Loucy (cell line): ENCODE measurements around the gene SLC22A31.

ENCODE experiments used
- H2AFZ ChIP-seq: fragments of 200-600 bp; sonication (generic); 2 replicates; pipeline ENCODE4 v1.6.0; 2016; ENCODE audit warnings: antibody characterized with exemption, mild to moderate bottlenecking, low read length, moderate library complexity
- H3F3A ChIP-seq: fragments of 200-600 bp; 2 replicates; pipeline ENCODE4 v1.6.0; 2016; ENCODE audit warnings: antibody characterized with exemption, low read depth, mild to moderate bottlenecking
- H3K27me3 ChIP-seq: fragments of 200-600 bp; sonication (generic); 2 replicates; pipeline ENCODE4 v1.6.1; 2014; ENCODE audit warnings: low read length, mild to moderate bottlenecking; ENCODE audit not compliant: insufficient read depth, poor library complexity, severe bottlenecking
- H3K36me3 ChIP-seq: fragments of 200-600 bp; sonication (generic); 2 replicates; pipeline ENCODE4 v1.6.1; 2016; ENCODE audit warnings: low read length; ENCODE audit not compliant: insufficient read depth
- H3K4me1 ChIP-seq: fragments of 200-600 bp; sonication (generic); 2 replicates; pipeline ENCODE4 v1.5.1; 2014; ENCODE audit warnings: low read length, mild to moderate bottlenecking; ENCODE audit not compliant: insufficient read depth, poor library complexity, severe bottlenecking
- H3K4me2 ChIP-seq: fragments of 200-600 bp; sonication (generic); 2 replicates; pipeline ENCODE4 v1.6.0; 2014; ENCODE audit warnings: antibody characterized with exemption, low read length, low read depth, mild to moderate bottlenecking; ENCODE audit not compliant: poor library complexity, severe bottlenecking
- H3K4me3 ChIP-seq: fragments of 200-600 bp; sonication (generic); 2 replicates; pipeline ENCODE4 v1.5.1; 2014; ENCODE audit warnings: low read length, mild to moderate bottlenecking, mixed read lengths; ENCODE audit not compliant: poor library complexity, severe bottlenecking
- H3K79me2 ChIP-seq: fragments of 200-600 bp; sonication (generic); 2 replicates; pipeline ENCODE4 v1.6.1; 2014; ENCODE audit warnings: low read length; ENCODE audit not compliant: insufficient read depth
- H3K9ac ChIP-seq: fragments of 200-600 bp; sonication (generic); 2 replicates; pipeline ENCODE4 v1.6.0; 2014; ENCODE audit warnings: mild to moderate bottlenecking, low read depth, low read length, moderate library complexity; ENCODE audit not compliant: poor library complexity, severe bottlenecking
- H3K9me2 ChIP-seq: fragments of 200-600 bp; sonication (generic); replicated peaks from 2 replicates; pipeline ENCODE4 v1.6.1; 2016; ENCODE audit warnings: low read depth, low read length, mixed read lengths
- H3K9me3 ChIP-seq: fragments of 200-600 bp; sonication (generic); 2 replicates; pipeline ENCODE4 v1.6.1; 2014; ENCODE audit warnings: mild to moderate bottlenecking, antibody characterized with exemption, low read length, low read depth; ENCODE audit not compliant: insufficient read depth
- H4K20me1 ChIP-seq: fragments of 200-600 bp; sonication (generic); 2 replicates; pipeline ENCODE4 v1.6.0; 2014; ENCODE audit warnings: antibody characterized with exemption, low read length, mild to moderate bottlenecking; ENCODE audit not compliant: insufficient read depth, poor library complexity, severe bottlenecking
- EZH2phosphoT487 ChIP-seq: fragments of 200-600 bp; IDR thresholded peaks from 2 replicates; pipeline ENCODE4 v1.6.1; 2018; ENCODE audit warnings: antibody characterized with exemption, mild to moderate bottlenecking, moderate library complexity, borderline replicate concordance
- TF ChIP-seq, protein P1 (sequence below): fragments of 200-600 bp; sonication (generic); conservative IDR thresholded peaks from 2 replicates; pipeline ENCODE4 v1.5.1; 2014; ENCODE audit warnings: mild to moderate bottlenecking, antibody characterized with exemption, low read length

The SLC22A31 gene

DNA sequence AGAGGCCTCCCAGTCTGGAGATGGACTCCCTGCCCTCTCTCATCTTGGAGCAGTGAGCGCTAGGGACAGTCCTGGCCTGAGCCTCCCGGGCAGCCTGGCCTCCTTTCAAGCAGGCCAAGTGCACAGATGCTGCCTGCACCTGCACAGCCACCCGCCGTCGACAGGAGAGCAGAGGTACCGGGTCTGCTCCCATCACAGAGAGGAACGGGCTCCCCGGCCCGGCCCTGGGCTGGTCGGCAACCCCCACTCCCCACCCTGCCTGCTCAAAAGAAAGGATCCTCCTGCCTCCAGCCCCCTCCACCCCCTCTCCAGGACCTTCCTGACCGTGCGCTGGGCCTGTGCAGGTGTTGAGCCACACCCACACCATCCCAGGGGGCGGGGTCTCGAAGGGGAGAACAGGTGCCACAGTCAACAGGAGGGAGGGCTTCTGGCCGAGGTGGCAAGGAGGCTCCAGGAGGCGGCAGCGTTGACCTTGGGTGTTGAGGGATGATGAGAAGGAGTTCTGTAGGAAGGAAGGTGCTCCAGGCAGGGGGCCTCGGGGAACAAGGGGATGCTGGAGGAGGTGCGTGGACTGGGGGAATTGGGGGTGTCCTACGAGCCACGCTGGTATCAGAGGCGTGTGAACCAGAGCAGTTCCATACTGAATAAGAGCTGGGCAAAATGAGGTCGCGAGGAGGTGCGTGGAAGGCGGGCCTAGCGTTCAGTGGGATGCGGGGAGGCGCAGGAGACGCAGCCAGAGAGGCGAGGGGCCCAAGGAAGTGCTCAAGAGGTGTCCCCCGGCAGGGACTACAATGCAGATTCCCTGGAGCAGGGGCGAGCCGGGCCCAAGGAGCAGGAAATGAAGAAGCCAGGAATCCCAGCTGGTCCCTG lies 29.8 kb downstream of the SLC22A31 start:
- Histone ChIP-seq H3K36me3 (no peaks in the 10 kb centered on the region), H3K27me3 (no peaks in the 10 kb centered on the region), H2AFZ (no peak overlapping the region), H3K4me1 (peaks cover 12% of the 10 kb centered on the region), H3K9me3 (no peaks in the 10 kb centered on the region), H3K4me2 (peak overlapping the region; percentile 58), H3K9me2 (no peaks in the 10 kb centered on the region), H3K9ac (no peak overlapping the region), H3K4me3 (peak overlapping the region; percentile 38), H3K79me2 (no peaks in the 10 kb centered on the region), H3F3A (no peaks in the 10 kb centered on the region), H4K20me1 (no peaks in the 10 kb centered on the region)
- TF ChIP-seq EZH2phosphoT487 = no peak
- TF ChIP-seq, protein P1, sequence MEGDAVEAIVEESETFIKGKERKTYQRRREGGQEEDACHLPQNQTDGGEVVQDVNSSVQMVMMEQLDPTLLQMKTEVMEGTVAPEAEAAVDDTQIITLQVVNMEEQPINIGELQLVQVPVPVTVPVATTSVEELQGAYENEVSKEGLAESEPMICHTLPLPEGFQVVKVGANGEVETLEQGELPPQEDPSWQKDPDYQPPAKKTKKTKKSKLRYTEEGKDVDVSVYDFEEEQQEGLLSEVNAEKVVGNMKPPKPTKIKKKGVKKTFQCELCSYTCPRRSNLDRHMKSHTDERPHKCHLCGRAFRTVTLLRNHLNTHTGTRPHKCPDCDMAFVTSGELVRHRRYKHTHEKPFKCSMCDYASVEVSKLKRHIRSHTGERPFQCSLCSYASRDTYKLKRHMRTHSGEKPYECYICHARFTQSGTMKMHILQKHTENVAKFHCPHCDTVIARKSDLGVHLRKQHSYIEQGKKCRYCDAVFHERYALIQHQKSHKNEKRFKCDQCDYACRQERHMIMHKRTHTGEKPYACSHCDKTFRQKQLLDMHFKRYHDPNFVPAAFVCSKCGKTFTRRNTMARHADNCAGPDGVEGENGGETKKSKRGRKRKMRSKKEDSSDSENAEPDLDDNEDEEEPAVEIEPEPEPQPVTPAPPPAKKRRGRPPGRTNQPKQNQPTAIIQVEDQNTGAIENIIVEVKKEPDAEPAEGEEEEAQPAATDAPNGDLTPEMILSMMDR = no peak

DNA sequence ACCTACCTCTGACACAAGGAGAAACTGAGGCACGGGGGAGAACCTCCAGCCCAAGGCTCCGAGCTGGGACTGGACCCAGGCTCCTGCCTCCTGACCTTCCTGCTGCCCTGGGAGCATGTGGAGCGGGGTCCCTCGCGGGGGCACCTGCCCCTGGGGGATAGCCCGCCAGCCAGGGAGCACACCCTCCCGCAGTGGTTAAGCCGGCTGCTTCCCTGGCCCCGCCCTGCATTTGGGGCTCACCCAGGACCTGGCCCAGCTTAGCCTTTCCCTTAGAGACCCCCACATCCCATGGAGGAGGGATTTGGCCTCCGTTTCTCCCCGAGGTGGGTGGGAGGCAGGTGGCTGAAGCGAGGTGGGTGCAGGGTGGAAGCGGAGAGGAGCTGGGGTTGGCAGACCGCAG lies 30.6 kb downstream of the SLC22A31 start:
- H4K20me1 ChIP-seq = no peaks in the 10 kb centered on the region
- no peak overlapping the region for H3K4me3 ChIP-seq
- H3K79me2 ChIP-seq = no peaks in the 10 kb centered on the region
- no peak overlapping the region for H3K4me2 ChIP-seq
- no peak overlapping the region for H2AFZ ChIP-seq
- H3K4me1 ChIP-seq = peaks cover 12% of the 10 kb centered on the region
- no peaks in the 10 kb centered on the region for H3F3A ChIP-seq
- H3K9me3 ChIP-seq = no peaks in the 10 kb centered on the region
- H3K9ac ChIP-seq = no peak overlapping the region
- no peaks in the 10 kb centered on the region for H3K27me3 ChIP-seq
- no peak for TF ChIP-seq EZH2phosphoT487
- TF ChIP-seq, protein P1 = no peak
- H3K36me3 ChIP-seq = no peaks in the 10 kb centered on the region
- H3K9me2 ChIP-seq = no peaks in the 10 kb centered on the region

DNA sequence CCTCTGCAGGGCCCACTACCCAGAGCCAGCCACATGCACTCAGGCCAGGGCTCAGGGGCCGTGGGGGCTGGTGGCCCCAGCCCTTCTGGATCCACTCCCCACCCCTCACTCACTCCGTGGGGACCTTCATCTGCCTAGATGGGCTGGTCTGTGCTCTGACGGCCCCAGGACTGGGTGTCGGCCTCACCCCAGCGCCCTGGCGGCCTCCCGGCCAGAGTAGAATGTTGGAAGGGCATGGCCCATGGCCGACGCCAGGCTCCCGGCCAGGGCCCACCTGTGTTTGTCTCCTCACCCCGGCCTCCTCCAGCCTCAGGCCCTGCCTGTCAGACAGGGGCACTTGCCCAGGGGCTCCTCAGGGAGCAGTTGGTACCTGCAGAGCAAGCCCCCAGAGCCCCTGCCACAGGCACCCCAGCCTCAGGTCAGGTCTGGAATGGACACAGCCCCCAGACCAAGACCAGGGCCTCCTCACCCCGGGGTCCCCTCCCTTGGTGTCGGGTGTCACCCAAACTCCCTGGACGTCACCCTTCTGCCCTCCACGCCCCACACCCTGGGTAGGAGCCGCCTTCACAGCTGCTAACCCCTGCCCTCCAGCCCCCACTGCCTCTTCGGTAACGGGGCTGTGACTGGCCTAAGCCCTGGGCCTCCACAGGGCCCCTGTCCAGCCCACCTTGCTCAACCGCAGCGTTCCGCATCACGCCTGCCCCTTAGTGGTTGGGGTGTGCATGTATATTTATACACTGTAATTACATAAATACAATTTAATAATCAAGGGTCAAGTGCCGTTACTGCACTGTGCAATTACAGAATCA lies 31.8 kb downstream of the SLC22A31 start:
- Histone ChIP-seq H3K9ac (no peak overlapping the region), H3K79me2 (no peaks in the 10 kb centered on the region), H3K9me2 (no peaks in the 10 kb centered on the region), H3K4me1 (peaks cover 12% of the 10 kb centered on the region), H3F3A (no peaks in the 10 kb centered on the region), H4K20me1 (no peaks in the 10 kb centered on the region), H3K4me2 (no peak overlapping the region), H2AFZ (no peak overlapping the region), H3K27me3 (no peaks in the 10 kb centered on the region), H3K9me3 (no peaks in the 10 kb centered on the region), H3K36me3 (no peaks in the 10 kb centered on the region), H3K4me3 (no peak overlapping the region)
- TF ChIP-seq, protein P1 = no peak; the same call in 1 of the 2 replicates
- TF ChIP-seq EZH2phosphoT487 = no peak
